K562 (cell line): ENCODE measurements around the gene COQ8B. TPM values are rescaled to one million over a fixed set of nuclear protein-coding genes. Genes with fewer than 3 reads are reported as not detected.

Source experiments
- ADNP ChIP-seq: fragments of 200-800 bp; sonication (Bioruptor generic); IDR thresholded peaks from 2 replicates; pipeline ENCODE4 v1.6.1; 2016; ENCODE audit warnings: missing genetic modification characterization, missing compliant biosample characterization
- AFF1 ChIP-seq, 2 experiments: fragments of 450-650 bp; IDR thresholded peaks; 2 replicates each; pipeline ENCODE4 v1.6.1; 2018; ENCODE audit warnings: mild to moderate bottlenecking in 2 of 2, low read depth in 1 of 2; ENCODE audit not compliant: partially characterized antibody in 2 of 2
- CREB5 ChIP-seq: fragments of 250-450 bp; sonication (Bioruptor Pico); IDR thresholded peaks from 2 replicates; pipeline ENCODE4 v1.5.0; 2020; ENCODE audit warnings: mild to moderate bottlenecking
- CREBBP ChIP-seq: IDR thresholded peaks from one replicate; pipeline ENCODE4 v1.6.1; 2012; ENCODE audit warnings: low read depth, mild to moderate bottlenecking, control low read depth, inconsistent platforms, low read length
- DNMT1 ChIP-seq: fragments of 450-650 bp; IDR thresholded peaks from 2 replicates; pipeline ENCODE4 v1.6.1; 2016; ENCODE audit warnings: antibody characterized with exemption, mild to moderate bottlenecking
- HOXB6 ChIP-seq: fragments of 250-450 bp; sonication (Bioruptor Pico); IDR thresholded peaks from 2 replicates; pipeline ENCODE4 v1.5.1; 2022; ENCODE audit warnings: mild to moderate bottlenecking, borderline replicate concordance
- LARP7 ChIP-seq: fragments of 450-650 bp; IDR thresholded peaks from 2 replicates; pipeline ENCODE4 v1.6.1; 2016
- RFX5 ChIP-seq: IDR thresholded peaks from 2 replicates; pipeline ENCODE4 v1.6.1; 2011; ENCODE audit warnings: low read depth, mild to moderate bottlenecking, improper control_type of control experiment, low read length
- SPI1 ChIP-seq: IDR thresholded peaks from 2 replicates; pipeline ENCODE4 v1.6.1; 2011; ENCODE audit warnings: low read depth, low read length, control low read depth, borderline replicate concordance
- TBL1XR1 ChIP-seq, 2 experiments: IDR thresholded peaks; 2 replicates each; pipeline ENCODE4 v1.6.1; 2012; ENCODE audit warnings: improper control_type of control experiment in 2 of 2, low read length in 2 of 2, mild to moderate bottlenecking in 1 of 2
- TFAM ChIP-seq: fragments of 250-450 bp; sonication (Bioruptor Pico); conservative IDR thresholded peaks from 2 replicates; pipeline ENCODE4 v1.5.0; 2021; ENCODE audit warnings: mild to moderate bottlenecking, moderate library complexity
- TRIM25 ChIP-seq: fragments of 450-650 bp; IDR thresholded peaks from 2 replicates; pipeline ENCODE4 v1.7.0; 2016; ENCODE audit warnings: borderline replicate concordance
- ZFP36 ChIP-seq: fragments of 150-350 bp; IDR thresholded peaks from 2 replicates; pipeline ENCODE4 v1.6.1; 2018; ENCODE audit warnings: low read length, low read depth; ENCODE audit not compliant: partially characterized antibody
- ZNF699 ChIP-seq: fragments of 250-450 bp; sonication (Bioruptor Pico); IDR thresholded peaks from 2 replicates; pipeline ENCODE4 v1.8.0; 2021; ENCODE audit warnings: mild to moderate bottlenecking, moderate library complexity; ENCODE audit not compliant: insufficient replicate concordance
- polyA plus RNA-seq, 8 experiments: library from polyadenylated mRNA; depleted of rRNA in 4 of 8; stranded (reverse) in 5 of 8; unstranded in 3 of 8; fragments of >200 nt; fragmentation: Nextera tagmentation in 2 of 8; fragmentation: Illumina TruSeq in 1 of 8; extraction: Ambion mirVana in 2 of 8; extraction: Trizol in 1 of 8; gene quantifications; 2 replicates each; pipeline versions ENCODE4 v1.2.1 to v1.2.3, GENCODE V29; 2011 to 2014; ENCODE audit warnings: inconsistent platforms in 1 of 8, missing spikeins in 1 of 8
- total RNA-seq, 7 experiments: library from RNA; depleted of rRNA in 6 of 7; stranded (reverse); fragments of >200 nt in 6 of 7; fragmentation: Illumina TruSeq in 2 of 7; extraction: Trizol in 2 of 7; gene quantifications; 2 replicates each; pipeline versions ENCODE4 v1.2.1 to v1.2.3, GENCODE V29; 2011 to 2021; ENCODE audit warnings: low replicate concordance in 1 of 7

The COQ8B gene
- total and polyA plus RNA-seq, 9 of the 15 experiments (the other 6 are each of a cell fraction or from before 2014, with no cell fraction given): 0.41 to 32.3 (median 12.9) TPM

- no peak for TF ChIP-seq DNMT1
- peak; percentile 4 for TF ChIP-seq ZFP36
- no peak for TF ChIP-seq SPI1
- TF ChIP-seq LARP7: no peak
- no peak for TF ChIP-seq AFF1 (IDR thresholded peaks at IDR 0.05; ENCODE audit: low read depth in 1 of 2, partially characterized antibody in 2 of 2)
- TF ChIP-seq TBL1XR1 (IDR thresholded peaks at IDR 0.05; ENCODE audit: low read length in 2 of 2): no peak
- TF ChIP-seq TFAM (CRISPR knock-in tag): no peak
- no peak for TF ChIP-seq CREB5 (CRISPR knock-in tag)
- no peak for TF ChIP-seq RFX5
- TF ChIP-seq ZNF699 (CRISPR knock-in tag): no peak
- no peak for TF ChIP-seq ADNP
- TF ChIP-seq CREBBP: no peak
- TF ChIP-seq HOXB6 (CRISPR knock-in tag): no peak
- TF ChIP-seq TRIM25: no peak
Observed at GRCh38 chr19:40690693-40691420, 25.8 kb downstream of the COQ8B start (continued).
